Ovary (tissue), 9 donors: ENCODE measurements around the gene SORT1. TPM values are rescaled to one million over a fixed set of nuclear protein-coding genes. Genes with fewer than 3 reads are reported as not detected.

Experiments used
- DNase-seq, 5 donors: peaks; one replicate each; pipeline ENCODE4 v3.0.0-alpha.2; 2019 to 2020
- H3K27ac ChIP-seq, 2 donors: fragments of 200-600 bp; one replicate each; pipeline versions ENCODE4 v1.5.1 to v1.8.0; 2019 to 2022
- H3K27me3 ChIP-seq: fragments of 200-600 bp; one replicate; pipeline ENCODE4 v1.8.0; 2022
- H3K36me3 ChIP-seq: fragments of 200-600 bp; sonication (generic); one replicate; pipeline ENCODE4 v1.5.1; 2019
- H3K4me1 ChIP-seq: one replicate; pipeline ENCODE4 v1.8.1; 2013; ENCODE audit warnings: mild to moderate bottlenecking, moderate library complexity; ENCODE audit not compliant: insufficient read depth
- H3K4me3 ChIP-seq: fragments of 200-600 bp; sonication (generic); one replicate; pipeline ENCODE4 v1.5.1; 2017
- H3K9me3 ChIP-seq, 2 donors: fragments of 200-600 bp in 1 of 2; sonication (generic) in 1 of 2; one replicate each; pipeline versions ENCODE4 v1.5.1 to v1.8.1; 2013 to 2019; ENCODE audit warnings: mild to moderate bottlenecking in 1 of 2, moderate library complexity in 1 of 2
- CTCF ChIP-seq, 3 donors: fragments of 450-650 bp in 2 of 3; fragments of 200-600 bp in 1 of 3; IDR thresholded peaks; one replicate each; pipeline versions ENCODE4 v1.5.1 to v1.8.0; 2016 to 2022; ENCODE audit warnings: antibody characterized with exemption in 3 of 3, mild to moderate bottlenecking in 1 of 3
- EP300 ChIP-seq: sonication (generic); formaldehyde crosslinking; IDR thresholded peaks from one replicate; pipeline ENCODE4 v1.6.1; 2017; ENCODE audit warnings: antibody characterized with exemption
- POLR2A ChIP-seq: fragments of 450-650 bp; IDR thresholded peaks from one replicate; pipeline ENCODE4 v1.6.1; 2017; ENCODE audit warnings: antibody characterized with exemption, mild to moderate bottlenecking, moderate library complexity
- WGBS, 3 donors: extraction: QIAGEN DNeasy Blood & Tissue Kit in 1 of 3; methylation state at CpG; one replicate each; pipeline versions ENCODE4 v1.1.5 to v1.1.7; 2013 to 2017; 5-methylcytosine and 5-hydroxymethylcytosine counted together
- intact Hi-C, 4 donors: fragments of 100-400 bp; cut with DNase I; formaldehyde crosslinking; loops; one replicate each; pipeline versions ENCODE4 v1.11.0 to v1.15.1; 2022 to 2023
- polyA plus RNA-seq, 2 donors: library from polyadenylated mRNA; stranded (reverse); fragments of 200-250 nt in 1 of 2; fragments of 350-450 nt in 1 of 2; fragmentation: Illumina TruSeq in 1 of 2; extraction: RNeasy Lipid Tissue Mini Kit (QIAGEN cat#74804) in 1 of 2; gene quantifications; one replicate each; pipeline ENCODE4 v1.2.3, GENCODE V29; 2013 to 2014
- total RNA-seq, 7 donors: library from RNA; depleted of rRNA in 2 of 7; stranded (reverse); fragments of >200 nt in 2 of 7; fragmentation: NEBNext Ultra II Directional in 3 of 7; extraction: Animal tissue kit (Norgen Biotek cat#: 25700) in 3 of 7; gene quantifications; one replicate each; pipeline versions ENCODE4 v1.1.0 to v1.2.4, GENCODE V29; 2016 to 2023
- donor health status: DM: no; HTN: no; CAD: no; lungs with moderate emphysema.
- donor health status: DM: no; HTN: no; CAD: no.
- donor health status: Bipolar disorder and iron deficiency.
- donor health status: DM: yes; HTN: yes; CAD: no.
- donor health status: DM: no; HTN: no; CAD: no.
- donor health status: DM: yes; HTN: yes; CAD: no.

SORT1 gene
- total and polyA plus RNA-seq, 9 donors: 4.3 to 37.0 (median 16.0) TPM

DNA sequence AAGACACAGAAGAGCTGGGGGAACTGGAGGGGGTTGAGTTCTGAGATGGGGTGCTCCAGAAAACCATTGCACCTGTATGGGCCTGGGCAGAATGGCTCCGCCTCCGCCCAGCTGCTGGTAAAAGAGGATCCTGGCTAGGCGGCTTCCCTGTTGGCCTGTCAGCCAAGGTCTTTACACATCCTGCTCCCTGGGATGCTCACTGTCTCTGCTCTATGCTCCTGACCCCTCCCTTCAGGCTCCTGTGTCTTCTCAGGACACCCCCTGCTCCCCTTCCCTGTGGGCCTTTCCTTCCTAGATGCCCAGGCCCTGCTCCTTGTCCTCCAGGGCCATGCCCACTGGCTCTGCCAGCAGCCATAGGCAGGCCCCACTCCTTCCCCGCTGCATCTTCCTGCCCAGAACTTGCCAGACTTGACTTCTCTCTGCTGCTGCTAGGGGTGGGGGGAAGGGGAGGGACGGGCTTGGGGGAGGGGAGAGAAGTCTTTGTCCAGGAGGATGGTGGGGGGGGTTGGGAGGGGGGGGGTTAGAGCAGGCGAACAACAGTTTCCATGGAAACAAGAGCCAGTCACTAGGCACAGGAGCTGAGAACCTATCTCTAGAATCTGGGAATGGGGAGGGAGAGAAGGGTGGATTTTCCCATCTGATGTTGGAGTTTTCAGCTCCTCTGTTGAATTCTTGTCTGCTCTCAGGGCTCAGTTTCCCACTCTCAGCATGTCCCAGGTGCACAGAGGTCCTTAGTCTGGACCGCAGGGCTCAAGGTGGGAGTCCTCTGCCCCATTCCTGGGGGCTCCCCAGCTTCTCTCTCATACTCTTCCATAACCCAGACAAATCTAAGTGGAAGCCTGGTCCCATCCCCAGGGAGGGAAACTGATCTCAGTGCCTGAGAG, 137.8 kb downstream of the SORT1 start:
- Histone ChIP-seq H3K4me3 (no peak overlapping the region), H3K27me3 (no peaks in the 10 kb centered on the region), H3K4me1 (no peaks in the 10 kb centered on the region), H3K36me3 (no peaks in the 10 kb centered on the region), H3K9me3 (no peaks in the 10 kb centered on the region), H3K27ac (no peak overlapping the region)
- intact Hi-C loops: loop anchor here in 3 of 4 donors (5.0 to 10.0 kb wide), 4 partner anchors 137 to 275 kb away; partner anchors contain the start of genes GPR61 (in 2 of the 3), ELAPOR1 (in 1 of the 3) and SORT1 (in 1 of the 3)
- 71 to 79% (median 79%) methylated on average over 7 of the region's 7 CpGs for WGBS, 3 donors
- no peak for DNase-seq
- TF ChIP-seq POLR2A: no peak
- TF ChIP-seq EP300: no peak
- no peak for TF ChIP-seq CTCF (IDR thresholded peaks at IDR 0.05)

Other genes with a start within 250 kb of the SORT1 start
- 100 to 1,000 TPM in 6 of 7 donors, 10 to 100 TPM in 1; 83.7 to 317 (median 119) TPM for gene SARS1, start 184.0 kb downstream of the SORT1 start, total RNA-seq
- 100 to 1,000 TPM in 1 of 2 donors, 10 to 100 TPM in 1; 97.5 to 206 TPM for gene SARS1, start 184.0 kb downstream of the SORT1 start, polyA plus RNA-seq
- 10 to 100 TPM in 2 of 7 donors, 1 to 10 TPM in 5; 2.2 to 17.1 (median 6.6) TPM for gene CELSR2, start 148.4 kb downstream of the SORT1 start, total RNA-seq
- gene CELSR2, start 148.4 kb downstream of the SORT1 start, polyA plus RNA-seq: 1 to 10 TPM in 1 of 2 donors, under 1 TPM in 1; 0.90 to 1.3 TPM
- 1 to 10 TPM; 1.0 to 8.1 (median 4.5) TPM for gene PSRC1, start 114.8 kb downstream of the SORT1 start, total RNA-seq
- gene PSRC1, start 114.8 kb downstream of the SORT1 start, polyA plus RNA-seq: 1 to 10 TPM; 5.3 to 5.9 TPM
- under 1 TPM in 1 of 7 donors, not detected in 6; 0.38 TPM for gene MYBPHL, start 90.9 kb downstream of the SORT1 start, total RNA-seq
- not detected for gene MYBPHL, start 90.9 kb downstream of the SORT1 start, polyA plus RNA-seq
- gene PSMA5, start 28.5 kb upstream of the SORT1 start, total RNA-seq: 10 to 100 TPM; 19.4 to 52.0 (median 42.2) TPM
- 10 to 100 TPM; 37.7 to 38.1 TPM for gene PSMA5, start 28.5 kb upstream of the SORT1 start, polyA plus RNA-seq
- 1 to 10 TPM in 6 of 7 donors, under 1 TPM in 1; 0.31 to 4.4 (median 2.4) TPM for gene SYPL2, start 68.6 kb upstream of the SORT1 start, total RNA-seq
- gene SYPL2, start 68.6 kb upstream of the SORT1 start, polyA plus RNA-seq: 1 to 10 TPM in 1 of 2 donors, under 1 TPM in 1; 0.81 to 5.1 TPM
- 1 to 10 TPM; 3.6 to 8.8 (median 6.7) TPM for gene ATXN7L2, start 86.0 kb upstream of the SORT1 start, total RNA-seq
- 1 to 10 TPM in 1 of 2 donors, under 1 TPM in 1; 0.98 to 6.5 TPM for gene ATXN7L2, start 86.0 kb upstream of the SORT1 start, polyA plus RNA-seq
- 10 to 100 TPM in 2 of 7 donors, 1 to 10 TPM in 5; 3.8 to 11.7 (median 9.3) TPM for gene CYB561D1, start 96.2 kb upstream of the SORT1 start, total RNA-seq
- gene CYB561D1, start 96.2 kb upstream of the SORT1 start, polyA plus RNA-seq: 10 to 100 TPM in 1 of 2 donors, 1 to 10 TPM in 1; 4.8 to 10.3 TPM
- 10 to 100 TPM in 5 of 7 donors, 1 to 10 TPM in 2; 7.4 to 16.1 (median 10.8) TPM for gene AMIGO1, start 111.8 kb upstream of the SORT1 start, total RNA-seq
- 10 to 100 TPM in 1 of 2 donors, 1 to 10 TPM in 1; 6.3 to 18.0 TPM for gene AMIGO1, start 111.8 kb upstream of the SORT1 start, polyA plus RNA-seq
- not detected for gene GPR61, start 142.0 kb upstream of the SORT1 start, total RNA-seq
- gene GPR61, start 142.0 kb upstream of the SORT1 start, polyA plus RNA-seq: under 1 TPM in 1 of 2 donors, not detected in 1; 0.25 TPM
- 1 to 10 TPM; 3.3 to 6.2 (median 4.8) TPM for gene GNAI3, start 150.7 kb upstream of the SORT1 start, total RNA-seq
- gene GNAI3, start 150.7 kb upstream of the SORT1 start, polyA plus RNA-seq: 1 to 10 TPM; 3.0 to 4.9 TPM
- not detected for gene GNAT2, start 221.7 kb upstream of the SORT1 start, total RNA-seq
- gene GNAT2, start 221.7 kb upstream of the SORT1 start, polyA plus RNA-seq: not detected
- 10 to 100 TPM; 40.5 to 86.0 (median 64.8) TPM for gene AMPD2, start 221.9 kb upstream of the SORT1 start, total RNA-seq
- gene AMPD2, start 221.9 kb upstream of the SORT1 start, polyA plus RNA-seq: 10 to 100 TPM; 19.4 to 25.7 TPM